ENCODE measurements around the gene BCAS3.

Gene BCAS3

GRCh38 chr17:61380836-61381525 lies 703.3 kb downstream of the BCAS3 start:
- Histone ChIP-seq H3K36me3 (ENCODE audit: control insufficient read depth, insufficient read depth, low read length) (no peaks in the 10 kb centered on the region), H3K4me3 (ENCODE audit: insufficient read depth, low read depth, low read length, poor library complexity, severe bottlenecking) (no peak overlapping the region), H3K9me3 (ENCODE audit: control insufficient read depth, low read length) (no peaks in the 10 kb centered on the region), H3K27ac (ENCODE audit: insufficient read depth, low read length, poor library complexity, severe bottlenecking) (no peak overlapping the region), H3K27me3 (replicated peaks; ENCODE audit: control insufficient read depth, insufficient read depth, low read length, poor library complexity, severe bottlenecking) (no peaks in the 10 kb centered on the region), H3K4me1 (ENCODE audit: control insufficient read depth, insufficient read depth, low read length, poor library complexity, severe bottlenecking) (no peaks in the 10 kb centered on the region)
- DNase-seq, result no peak

DNA sequence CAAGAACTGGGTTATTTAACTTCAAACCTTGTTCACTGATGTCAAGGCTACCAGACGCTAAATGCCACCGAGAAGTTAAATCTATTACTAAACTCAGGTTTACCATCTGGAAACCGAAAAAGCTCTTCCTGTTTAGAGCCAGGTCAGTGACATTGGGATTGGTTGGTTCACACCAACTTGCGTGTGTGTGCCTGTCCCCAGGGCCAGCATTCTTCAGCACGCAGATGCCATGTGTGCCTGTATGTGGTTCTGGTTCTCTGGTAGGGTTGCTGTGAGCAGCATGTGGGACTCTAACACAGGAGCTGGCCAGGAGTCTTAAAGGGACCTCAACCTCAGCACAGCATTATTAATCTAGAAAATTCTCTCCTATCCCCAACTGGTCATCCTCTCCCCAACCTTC lies 703.9 kb downstream of the BCAS3 start:
- Histone ChIP-seq H3K9me3 (ENCODE audit: control insufficient read depth, low read length) (no peaks in the 10 kb centered on the region), H3K27me3 (replicated peaks; ENCODE audit: control insufficient read depth, insufficient read depth, low read length, poor library complexity, severe bottlenecking) (no peaks in the 10 kb centered on the region), H3K4me1 (ENCODE audit: control insufficient read depth, insufficient read depth, low read length, poor library complexity, severe bottlenecking) (no peaks in the 10 kb centered on the region), H3K4me3 (ENCODE audit: insufficient read depth, low read depth, low read length, poor library complexity, severe bottlenecking) (no peak overlapping the region), H3K27ac (ENCODE audit: insufficient read depth, low read length, poor library complexity, severe bottlenecking) (no peak overlapping the region), H3K36me3 (ENCODE audit: control insufficient read depth, insufficient read depth, low read length) (no peaks in the 10 kb centered on the region)
- DNase-seq, result no peak

- Histone ChIP-seq H3K36me3 (ENCODE audit: control insufficient read depth, insufficient read depth, low read length) (no peaks in the 10 kb centered on the region), H3K4me3 (ENCODE audit: insufficient read depth, low read depth, low read length, poor library complexity, severe bottlenecking) (no peak overlapping the region), H3K4me1 (ENCODE audit: control insufficient read depth, insufficient read depth, low read length, poor library complexity, severe bottlenecking) (no peaks in the 10 kb centered on the region), H3K27ac (ENCODE audit: insufficient read depth, low read length, poor library complexity, severe bottlenecking) (no peak overlapping the region), H3K9me3 (ENCODE audit: control insufficient read depth, low read length) (no peaks in the 10 kb centered on the region), H3K27me3 (replicated peaks; ENCODE audit: control insufficient read depth, insufficient read depth, low read length, poor library complexity, severe bottlenecking) (no peaks in the 10 kb centered on the region)
- no peak for DNase-seq
Observed at GRCh38 chr17:61382796-61383688, 705.4 kb downstream of the BCAS3 start.

DNA sequence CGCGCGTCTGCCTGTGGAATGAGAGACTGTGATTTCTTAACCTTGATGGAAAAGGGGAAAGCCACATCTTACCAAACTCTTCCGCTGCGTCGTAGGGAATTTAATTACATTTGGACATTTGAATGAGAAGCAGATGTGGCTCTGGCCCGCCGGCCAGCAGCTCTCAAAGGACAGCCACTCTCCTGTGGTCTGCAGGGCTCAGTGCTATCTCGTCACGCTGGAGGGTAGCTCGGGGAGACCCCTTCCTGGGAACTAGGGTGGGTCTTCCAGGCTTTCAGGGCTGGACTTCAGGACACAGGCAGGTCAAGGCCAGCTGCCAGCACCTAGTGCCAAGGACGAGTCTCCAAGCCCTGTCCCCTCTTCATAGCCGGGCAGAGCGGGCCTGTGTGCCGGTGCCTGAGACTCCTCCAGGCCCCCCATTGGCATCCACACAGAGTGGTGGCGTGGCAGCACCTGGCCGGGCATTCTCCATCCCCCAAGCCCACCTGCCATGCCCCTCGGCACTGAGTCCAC lies 706.1 kb downstream of the BCAS3 start:
- Histone ChIP-seq H3K36me3 (ENCODE audit: control insufficient read depth, insufficient read depth, low read length) (no peaks in the 10 kb centered on the region), H3K4me1 (ENCODE audit: control insufficient read depth, insufficient read depth, low read length, poor library complexity, severe bottlenecking) (no peaks in the 10 kb centered on the region), H3K4me3 (ENCODE audit: insufficient read depth, low read depth, low read length, poor library complexity, severe bottlenecking) (no peak overlapping the region), H3K27me3 (replicated peaks; ENCODE audit: control insufficient read depth, insufficient read depth, low read length, poor library complexity, severe bottlenecking) (no peaks in the 10 kb centered on the region), H3K9me3 (ENCODE audit: control insufficient read depth, low read length) (no peaks in the 10 kb centered on the region), H3K27ac (ENCODE audit: insufficient read depth, low read length, poor library complexity, severe bottlenecking) (no peak overlapping the region)
- no peak for DNase-seq

DNA sequence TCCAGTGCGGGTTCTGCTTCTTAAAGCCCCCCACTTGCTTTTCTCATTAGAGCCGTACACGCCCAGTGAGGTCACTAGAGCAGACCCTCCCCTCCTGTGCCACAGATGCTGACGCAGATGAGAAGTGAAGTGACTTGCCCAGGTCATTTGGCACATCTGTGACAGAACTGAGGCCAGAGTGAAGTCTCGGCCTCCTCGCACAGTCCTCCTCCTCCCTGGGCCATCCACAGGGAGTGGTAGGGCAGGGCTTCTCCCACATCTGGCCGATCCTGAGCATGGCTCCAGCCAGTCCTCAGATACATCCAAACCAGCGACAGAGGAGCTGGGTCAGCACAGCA lies 706.7 kb downstream of the BCAS3 start:
- Histone ChIP-seq H3K9me3 (ENCODE audit: control insufficient read depth, low read length) (no peaks in the 10 kb centered on the region), H3K27ac (ENCODE audit: insufficient read depth, low read length, poor library complexity, severe bottlenecking) (no peak overlapping the region), H3K36me3 (ENCODE audit: control insufficient read depth, insufficient read depth, low read length) (no peaks in the 10 kb centered on the region), H3K4me1 (ENCODE audit: control insufficient read depth, insufficient read depth, low read length, poor library complexity, severe bottlenecking) (no peaks in the 10 kb centered on the region), H3K27me3 (replicated peaks; ENCODE audit: control insufficient read depth, insufficient read depth, low read length, poor library complexity, severe bottlenecking) (no peaks in the 10 kb centered on the region), H3K4me3 (ENCODE audit: insufficient read depth, low read depth, low read length, poor library complexity, severe bottlenecking) (no peak overlapping the region)
- no peak for DNase-seq

- Histone ChIP-seq H3K27ac (ENCODE audit: insufficient read depth, low read length, poor library complexity, severe bottlenecking) (no peak overlapping the region), H3K9me3 (ENCODE audit: control insufficient read depth, low read length) (no peaks in the 10 kb centered on the region), H3K4me3 (ENCODE audit: insufficient read depth, low read depth, low read length, poor library complexity, severe bottlenecking) (no peak overlapping the region), H3K27me3 (replicated peaks; ENCODE audit: control insufficient read depth, insufficient read depth, low read length, poor library complexity, severe bottlenecking) (no peaks in the 10 kb centered on the region), H3K4me1 (ENCODE audit: control insufficient read depth, insufficient read depth, low read length, poor library complexity, severe bottlenecking) (peaks cover 4% of the 10 kb centered on the region), H3K36me3 (ENCODE audit: control insufficient read depth, insufficient read depth, low read length) (no peaks in the 10 kb centered on the region)
- DNase-seq, result no peak
Observed at GRCh38 chr17:61384692-61385576, 707.3 kb downstream of the BCAS3 start.

DNA sequence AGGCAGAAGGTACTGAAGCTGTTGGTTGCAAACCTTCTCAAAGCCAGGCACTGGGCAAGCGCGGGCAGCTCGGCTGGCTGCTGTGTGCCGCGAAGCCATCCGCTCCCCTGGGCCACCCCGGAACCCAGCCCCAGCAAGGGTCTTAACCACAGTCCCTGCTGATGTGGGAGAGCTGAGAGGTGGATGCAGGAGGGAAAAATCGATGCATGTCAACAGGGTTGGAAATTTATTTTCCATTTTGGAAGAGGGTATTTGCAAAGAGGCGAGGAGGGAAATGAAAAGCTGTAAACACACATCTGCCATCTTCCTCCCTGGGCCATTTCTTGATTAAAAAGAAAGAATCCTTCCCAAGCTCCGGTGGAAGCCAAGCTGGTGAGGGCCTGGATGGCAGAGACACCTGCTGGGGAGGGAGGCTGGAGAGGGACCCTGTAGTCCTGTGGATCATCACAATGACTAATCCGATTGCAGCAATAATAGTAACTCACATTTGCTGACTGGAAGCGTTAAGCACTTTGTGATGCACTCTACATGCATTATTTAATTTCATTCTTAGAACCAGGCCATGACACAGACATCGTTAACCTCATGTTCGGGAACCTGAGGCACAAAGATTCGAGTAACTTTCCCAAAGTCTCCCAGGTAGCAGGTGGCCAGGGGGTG lies 708.1 kb downstream of the BCAS3 start:
- Histone ChIP-seq H3K27me3 (replicated peaks; ENCODE audit: control insufficient read depth, insufficient read depth, low read length, poor library complexity, severe bottlenecking) (no peaks in the 10 kb centered on the region), H3K4me1 (ENCODE audit: control insufficient read depth, insufficient read depth, low read length, poor library complexity, severe bottlenecking) (peaks cover 4% of the 10 kb centered on the region), H3K27ac (ENCODE audit: insufficient read depth, low read length, poor library complexity, severe bottlenecking) (no peak overlapping the region), H3K9me3 (ENCODE audit: control insufficient read depth, low read length) (no peaks in the 10 kb centered on the region), H3K36me3 (ENCODE audit: control insufficient read depth, insufficient read depth, low read length) (no peaks in the 10 kb centered on the region), H3K4me3 (ENCODE audit: insufficient read depth, low read depth, low read length, poor library complexity, severe bottlenecking) (no peak overlapping the region)
- DNase-seq, result no peak

DNA sequence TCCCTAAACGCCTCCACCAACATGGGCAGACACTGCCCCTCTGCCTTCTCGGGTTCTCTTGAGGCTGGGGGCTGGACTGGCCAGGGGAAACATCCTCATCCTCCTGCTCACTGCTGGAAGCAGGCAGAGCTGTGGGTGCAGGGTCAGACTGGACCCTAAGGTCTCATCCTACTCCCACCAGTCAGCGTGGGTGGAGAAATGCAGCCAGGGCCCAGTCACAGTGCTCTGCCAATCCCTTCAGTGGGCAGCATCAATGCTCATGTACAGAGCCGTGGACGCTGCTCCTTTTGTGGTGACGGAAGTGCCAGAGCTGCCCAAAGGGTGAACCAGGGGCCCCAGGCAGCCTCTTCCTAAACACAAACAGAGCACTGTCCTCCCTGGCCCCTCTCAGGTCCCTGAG lies 708.6 kb downstream of the BCAS3 start:
- no peaks in the 10 kb centered on the region for H3K36me3 ChIP-seq (ENCODE audit: control insufficient read depth, insufficient read depth, low read length)
- H3K9me3 ChIP-seq (ENCODE audit: control insufficient read depth, low read length), result no peaks in the 10 kb centered on the region
- no peak for DNase-seq
- H3K4me1 ChIP-seq (ENCODE audit: control insufficient read depth, insufficient read depth, low read length, poor library complexity, severe bottlenecking), result peaks cover 4% of the 10 kb centered on the region
- no peak overlapping the region for H3K27ac ChIP-seq (ENCODE audit: insufficient read depth, low read length, poor library complexity, severe bottlenecking)
- H3K4me3 ChIP-seq (ENCODE audit: insufficient read depth, low read depth, low read length, poor library complexity, severe bottlenecking), result no peak overlapping the region
- H3K27me3 ChIP-seq (replicated peaks; ENCODE audit: control insufficient read depth, insufficient read depth, low read length, poor library complexity, severe bottlenecking), result no peaks in the 10 kb centered on the region

DNA sequence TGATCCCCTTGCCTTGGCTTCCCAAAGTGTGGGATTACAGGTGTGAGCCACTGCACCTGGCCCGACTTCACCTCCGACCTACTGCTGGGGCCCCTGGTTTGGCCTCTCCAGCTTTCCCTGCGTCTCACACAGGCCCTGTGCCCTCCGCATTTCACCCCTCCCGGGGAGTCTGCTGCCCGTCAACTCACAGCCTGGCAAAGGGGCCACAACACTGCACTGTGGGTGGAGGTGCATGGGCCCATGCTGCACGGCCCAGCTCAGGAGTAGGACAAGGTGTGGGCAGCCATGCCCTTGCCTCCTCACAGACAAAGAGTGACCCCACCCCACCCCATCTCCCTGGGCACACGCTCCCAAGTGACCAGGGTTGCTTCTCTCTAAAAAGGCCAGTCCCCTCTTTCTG lies 709.4 kb downstream of the BCAS3 start:
- Histone ChIP-seq H3K4me1 (ENCODE audit: control insufficient read depth, insufficient read depth, low read length, poor library complexity, severe bottlenecking) (peaks cover 4% of the 10 kb centered on the region), H3K9me3 (ENCODE audit: control insufficient read depth, low read length) (no peaks in the 10 kb centered on the region), H3K4me3 (ENCODE audit: insufficient read depth, low read depth, low read length, poor library complexity, severe bottlenecking) (no peak overlapping the region), H3K27me3 (replicated peaks; ENCODE audit: control insufficient read depth, insufficient read depth, low read length, poor library complexity, severe bottlenecking) (no peaks in the 10 kb centered on the region), H3K36me3 (ENCODE audit: control insufficient read depth, insufficient read depth, low read length) (no peaks in the 10 kb centered on the region), H3K27ac (ENCODE audit: insufficient read depth, low read length, poor library complexity, severe bottlenecking) (no peak overlapping the region)
- DNase-seq, result no peak

Measured in effector memory CD4-positive, alpha-beta T cell (primary cell).